Mucosa of stomach (tissue), 1 donor: ENCODE results near the gene FCMR.
"Not testable (repeated sequence)": the region's sequence is repeated elsewhere in the genome, so short reads cannot be mapped to it uniquely, and the experiment has no call there.

Source experiments
- H3K27me3 ChIP-seq: one replicate; pipeline ENCODE4 v1.7.0; 2013; ENCODE audit warnings: mild to moderate bottlenecking, low read length; ENCODE audit not compliant: control insufficient read depth, insufficient read depth
- H3K36me3 ChIP-seq: one replicate; pipeline ENCODE4 v1.7.0; 2013; ENCODE audit warnings: low read length; ENCODE audit not compliant: control insufficient read depth, insufficient read depth
- H3K4me1 ChIP-seq: one replicate; pipeline ENCODE4 v1.7.0; 2013; ENCODE audit warnings: mild to moderate bottlenecking, low read length; ENCODE audit not compliant: control insufficient read depth, insufficient read depth
- H3K4me3 ChIP-seq: one replicate; pipeline ENCODE4 v1.7.0; 2013; ENCODE audit warnings: low read length
- H3K9ac ChIP-seq: one replicate; pipeline ENCODE4 v1.7.0; 2013; ENCODE audit warnings: mild to moderate bottlenecking, low read length, moderate library complexity
- H3K9me3 ChIP-seq: one replicate; pipeline ENCODE4 v1.7.0; 2013; ENCODE audit warnings: mild to moderate bottlenecking, low read length, moderate library complexity; ENCODE audit not compliant: control insufficient read depth
- donor health status: Pancreatic carcinoma.

FCMR gene

GRCh38 chr1:206854401-206855129, 67.2 kb downstream of the FCMR start:
- H3K9me3 ChIP-seq: no peaks in the 10 kb centered on the region
- H3K9ac ChIP-seq: no peak overlapping the region
- no peaks in the 10 kb centered on the region for H3K27me3 ChIP-seq
- no peaks in the 10 kb centered on the region for H3K36me3 ChIP-seq
- H3K4me3 ChIP-seq: no peak overlapping the region
- H3K4me1 ChIP-seq: no peaks in the 10 kb centered on the region

- not testable (repeated sequence) for H3K36me3 ChIP-seq, H3K9me3 ChIP-seq, H3K4me3 ChIP-seq, H3K27me3 ChIP-seq, H3K4me1 ChIP-seq, H3K9ac ChIP-seq
Observed at GRCh38 chr1:206853696-206854095, 68.0 kb downstream of the FCMR start.
